HG02610 (cell line): ENCODE results near the gene PDLIM5.

Source experiments
- ATAC-seq: cut with Tn5 transposase; IDR thresholded peaks from one replicate; pipeline ENCODE4 v1.9.1; 2021; ENCODE audit warnings: mild to moderate bottlenecking, moderate library complexity; ENCODE audit not compliant: unreplicated experiment

The PDLIM5 gene

GRCh38 chr4:94680176-94680862 lies 228.6 kb downstream of the PDLIM5 start:
- ATAC-seq, result no peak

DNA sequence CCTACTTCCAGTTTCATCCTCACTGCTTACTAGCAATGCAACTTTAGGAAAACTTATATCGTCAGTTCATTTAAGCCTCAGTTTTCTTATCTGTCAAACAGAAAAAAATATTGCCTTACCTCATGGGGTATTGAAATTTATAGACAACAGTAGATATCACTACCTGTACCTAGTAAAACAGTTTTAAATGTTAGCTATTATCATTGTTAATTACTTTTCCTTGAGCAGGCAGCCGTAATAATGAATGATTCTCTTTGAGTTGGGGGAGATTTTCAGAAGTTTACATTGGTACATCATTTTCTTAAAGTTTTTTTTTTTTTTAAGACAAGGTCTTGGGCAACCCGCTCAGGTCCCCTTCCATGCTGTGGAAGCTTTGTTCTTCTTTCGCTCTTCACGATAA lies 234.3 kb downstream of the PDLIM5 start:
- no peak for ATAC-seq

DNA sequence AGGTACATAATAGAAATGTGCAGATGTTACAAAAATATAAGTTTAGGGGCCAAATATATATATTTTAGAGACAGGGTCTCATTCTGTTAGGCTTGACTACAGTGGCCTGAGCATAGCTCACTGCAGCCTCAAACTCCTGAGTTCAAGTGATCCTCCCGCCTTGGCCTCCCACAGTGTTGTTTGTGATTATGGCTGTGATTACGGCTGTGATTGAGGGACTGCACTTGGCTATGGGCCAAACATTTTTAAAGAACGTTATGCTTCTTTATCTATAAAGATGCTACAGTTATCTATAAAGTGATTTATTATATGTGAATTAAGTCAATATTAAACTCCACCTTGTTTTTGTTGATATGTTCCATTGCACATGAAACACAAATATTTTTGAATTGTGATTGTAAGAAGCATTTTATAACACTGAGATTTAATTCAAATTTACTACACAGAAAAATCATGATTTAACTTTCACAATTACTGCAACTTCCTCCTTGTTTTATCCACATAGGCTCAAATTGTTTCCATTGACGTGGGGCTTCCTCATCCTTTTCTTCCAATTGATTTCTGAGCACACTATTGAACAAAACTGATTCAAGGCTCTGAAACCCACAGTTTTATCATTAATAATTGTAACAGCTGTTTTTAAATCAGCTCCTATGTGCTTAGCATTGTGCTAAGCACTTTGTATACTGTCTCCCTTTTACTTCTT lies 237.6 kb downstream of the PDLIM5 start:
- ATAC-seq, result no peak

DNA sequence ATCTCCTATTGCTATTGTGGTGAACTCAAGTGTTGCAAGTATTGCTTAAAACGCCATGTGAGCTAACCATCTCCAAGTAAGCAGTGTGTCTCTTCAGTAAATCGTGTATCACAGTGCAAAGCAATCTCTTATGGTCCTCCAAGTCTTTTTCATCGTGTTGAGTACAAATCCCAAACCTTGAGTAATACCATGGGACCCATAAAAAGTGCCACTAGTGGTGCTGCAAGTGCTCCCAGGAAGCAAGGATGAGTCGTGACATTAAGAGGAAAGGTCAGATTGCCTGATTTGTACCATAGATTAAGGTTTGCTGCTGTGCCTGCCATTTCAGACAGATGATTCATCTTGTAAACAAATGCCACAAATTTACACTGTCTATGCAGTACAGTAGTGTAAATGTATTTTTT lies 239.1 kb downstream of the PDLIM5 start:
- ATAC-seq, result no peak

GRCh38 chr4:94691552-94691951 lies 239.8 kb downstream of the PDLIM5 start:
- ATAC-seq, result no peak

DNA sequence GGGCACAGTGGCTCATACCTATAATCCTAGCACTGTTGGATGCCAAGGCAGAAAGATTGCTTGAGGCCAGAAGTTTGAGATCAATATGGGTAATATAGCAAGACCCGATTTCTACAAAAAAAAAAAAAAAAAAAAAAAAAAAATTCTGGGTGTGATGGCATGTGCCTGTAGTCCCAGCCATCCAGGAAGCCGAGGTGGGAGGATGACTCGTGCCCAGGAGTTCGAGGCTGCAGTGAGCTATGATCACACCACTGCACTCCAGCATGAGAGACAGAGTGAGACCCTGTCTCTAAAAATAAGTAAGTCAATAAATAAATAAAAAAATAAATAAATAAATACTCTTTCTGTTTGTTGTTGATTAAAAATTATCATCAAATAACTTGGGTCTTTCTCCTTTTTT lies 243.6 kb downstream of the PDLIM5 start:
- ATAC-seq, result no peak

- ATAC-seq, result no peak
Observed at GRCh38 chr4:94698187-94698586, 246.4 kb downstream of the PDLIM5 start.

DNA sequence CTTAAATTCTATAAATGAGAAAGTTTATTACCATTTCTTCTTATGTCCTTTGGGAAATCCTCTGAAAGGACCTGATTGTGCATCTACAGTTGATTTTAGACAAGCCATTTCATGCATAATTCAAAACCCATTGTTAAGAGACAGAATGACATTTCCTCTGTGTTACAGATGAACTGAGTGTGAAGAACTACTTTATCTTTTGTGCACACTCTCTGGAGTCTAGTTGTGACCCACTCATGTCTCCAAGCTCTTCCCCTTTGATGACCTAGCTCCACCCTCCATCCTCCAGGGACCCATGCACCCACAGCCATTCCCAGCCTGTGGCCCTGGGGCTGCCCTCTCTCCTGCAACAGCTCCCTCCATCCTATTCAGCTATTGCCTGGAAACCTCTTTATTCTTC lies 248.6 kb downstream of the PDLIM5 start:
- ATAC-seq, result no peak

GRCh38 chr4:94701631-94702300 lies 250.0 kb downstream of the PDLIM5 start:
- no peak for ATAC-seq

DNA sequence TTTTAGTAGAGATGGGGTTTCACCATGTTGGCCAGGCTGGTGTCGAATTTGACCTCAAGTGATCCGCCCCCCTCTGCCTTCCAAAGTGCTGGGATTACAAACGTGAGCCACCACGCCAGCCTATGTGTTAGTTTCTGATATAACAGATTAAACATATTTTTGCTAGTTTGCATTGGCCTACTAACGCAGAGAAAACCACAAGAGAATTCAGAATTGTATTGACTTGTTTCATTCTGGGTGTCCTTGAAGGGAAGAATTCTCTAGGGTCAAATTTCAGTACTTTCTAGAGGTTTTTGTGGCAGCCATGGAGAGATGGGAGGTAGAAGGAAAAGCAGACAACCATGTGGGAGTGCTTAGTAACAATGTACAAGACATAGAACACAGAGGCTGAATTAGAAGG lies 259.9 kb downstream of the PDLIM5 start:
- ATAC-seq, result no peak

DNA sequence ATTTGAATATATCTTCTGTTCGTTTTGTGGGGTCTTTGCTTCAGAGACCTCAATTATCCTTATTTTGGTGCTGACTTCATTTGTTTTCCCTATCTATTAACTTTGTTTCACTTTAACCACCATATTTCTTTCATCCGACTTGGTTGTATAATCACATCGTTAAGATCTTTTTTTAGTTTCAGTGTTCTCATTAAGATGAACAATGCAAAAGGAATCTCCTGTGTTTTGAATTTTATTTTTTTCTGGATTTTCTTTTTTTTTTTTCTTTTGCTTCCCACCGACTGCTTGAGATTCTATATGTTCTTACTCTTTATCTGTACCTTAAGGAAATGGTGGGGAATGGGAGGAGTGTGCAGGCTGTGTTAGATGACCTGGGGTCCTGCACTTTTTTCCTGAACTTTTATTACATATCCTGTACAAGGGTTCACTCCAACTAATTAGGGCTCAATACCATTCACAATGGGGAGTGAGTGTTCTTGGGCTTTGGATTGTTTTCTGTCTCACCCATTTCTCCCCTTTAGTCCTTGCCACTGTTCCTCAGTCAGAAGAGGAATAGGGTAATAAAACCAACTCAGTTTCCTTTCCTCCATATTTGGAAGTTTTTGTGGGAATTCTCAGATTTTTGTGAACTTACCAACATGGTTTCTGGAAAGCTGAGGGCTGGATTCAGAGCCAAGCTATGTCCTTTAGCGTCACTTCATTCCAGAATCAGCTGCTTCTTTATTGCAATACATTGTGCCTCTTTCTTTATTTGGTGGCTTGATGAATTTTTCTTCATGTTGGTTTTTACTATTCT lies 262.8 kb downstream of the PDLIM5 start:
- no peak for ATAC-seq

- ATAC-seq, result no peak
Observed at GRCh38 chr4:94715726-94716125, 264.0 kb downstream of the PDLIM5 start.
